B cell (primary cell): ENCODE results near the gene IWS1. TPM values are rescaled to one million over a fixed set of nuclear protein-coding genes. Genes with fewer than 3 reads are reported as not detected.

Experiments used
- ATAC-seq: fragments of 200-7000 bp; cut with Tn5 transposase; one replicate; pipeline ENCODE4 v1.10.0; 2021; ENCODE audit warnings: low read depth, mild to moderate bottlenecking, moderate number of reproducible peaks, moderate library complexity
- CTCF ChIA-PET: fragments of 350-600 bp; sonication (Branson Sonifier 250); formaldehyde crosslinking; loops from one replicate; lab custom pipeline; 2021; ENCODE audit warnings: antibody characterized with exemption, inconsistent platforms; lab: Charles Lee
- POLR2A ChIA-PET: fragments of 350-600 bp; sonication (Branson Sonifier 250); formaldehyde crosslinking; loops from one replicate; lab custom pipeline; 2021; ENCODE audit warnings: antibody characterized with exemption; lab: Charles Lee
- DNase-seq: peaks from one replicate; pipeline ENCODE4 v3.0.0; 2013
- H2AFZ ChIP-seq: 2 replicates; pipeline ENCODE4 v1.6.1; 2012; ENCODE audit warnings: mild to moderate bottlenecking, low read depth, low read length; ENCODE audit not compliant: insufficient read depth, poor library complexity, severe bottlenecking
- H3K27ac ChIP-seq, 2 donors: 1 replicate in 1 of 2; 2 replicates in 1 of 2; pipeline ENCODE4 v1.5.1; 2012 to 2013; ENCODE audit warnings: low read length in 2 of 2, mild to moderate bottlenecking in 2 of 2, moderate library complexity in 1 of 2
- H3K27me3 ChIP-seq, 4 experiments: fragments of 200-600 bp in 1 of 4; sonication (generic) in 1 of 4; replicated peaks in 1 of 4; 1 replicate in 2 of 4; 2 replicates in 2 of 4; pipeline versions ENCODE4 v1.6.1 to v1.7.0; 2013 to 2016; ENCODE audit warnings: low read length in 3 of 4, mild to moderate bottlenecking in 2 of 4, mixed read lengths in 1 of 4, moderate library complexity in 1 of 4; ENCODE audit not compliant: insufficient read depth in 4 of 4, control insufficient read depth in 3 of 4; ENCODE audit errors: control extremely low read depth in 1 of 4
- H3K36me3 ChIP-seq, 2 experiments: replicated peaks in 1 of 2; 1 replicate in 1 of 2; 2 replicates in 1 of 2; pipeline versions ENCODE4 v1.6.1 to v1.7.1; 2013; ENCODE audit warnings: low read length in 1 of 2; ENCODE audit not compliant: insufficient read depth in 2 of 2, control insufficient read depth in 1 of 2; ENCODE audit errors: control extremely low read depth in 1 of 2, extremely low read depth in 1 of 2
- H3K4me1 ChIP-seq, 2 donors: fragments of 200-600 bp in 1 of 2; sonication (generic) in 1 of 2; 1 replicate in 1 of 2; 2 replicates in 1 of 2; pipeline versions ENCODE4 v1.5.1 to v1.6.1; 2013 to 2017; ENCODE audit warnings: low read length in 2 of 2; ENCODE audit not compliant: control insufficient read depth in 2 of 2, insufficient read depth in 2 of 2
- H3K4me2 ChIP-seq: replicated peaks from 2 replicates; pipeline ENCODE3; 2012; ENCODE audit warnings: mild to moderate bottlenecking, low read depth, low read length; ENCODE audit not compliant: poor library complexity, severe bottlenecking
- H3K4me3 ChIP-seq, 5 experiments: fragments of 200-600 bp in 1 of 5; sonication (generic) in 1 of 5; 1 replicate in 3 of 5; 2 replicates in 2 of 5; pipeline versions ENCODE4 v1.5.1 to v1.7.0; 2011 to 2016; ENCODE audit warnings: low read length in 4 of 5, mild to moderate bottlenecking in 4 of 5, low read depth in 2 of 5, control low read depth in 1 of 5, moderate library complexity in 1 of 5; ENCODE audit not compliant: insufficient read depth in 1 of 5; ENCODE audit errors: control extremely low read depth in 1 of 5, extremely low read depth in 1 of 5
- H3K79me2 ChIP-seq: fragments of 200-600 bp; sonication (generic); one replicate; pipeline ENCODE4 v1.6.0; 2016; ENCODE audit warnings: low read length; ENCODE audit not compliant: control insufficient read depth, insufficient read depth
- H3K9ac ChIP-seq: fragments of 200-600 bp; sonication (generic); 2 replicates; pipeline ENCODE4 v1.6.1; 2017; ENCODE audit warnings: mild to moderate bottlenecking, low read length, moderate library complexity
- H3K9me3 ChIP-seq, 3 donors: one replicate each; pipeline versions ENCODE4 v1.6.1 to v1.7.1; 2013; ENCODE audit warnings: low read length in 2 of 3; ENCODE audit not compliant: control insufficient read depth in 2 of 3, insufficient read depth in 1 of 3; ENCODE audit errors: control extremely low read depth in 1 of 3
- H4K20me1 ChIP-seq: 2 replicates; pipeline ENCODE4 v1.6.0; 2012; ENCODE audit warnings: mild to moderate bottlenecking, low read length; ENCODE audit not compliant: insufficient read depth, control insufficient read depth, poor library complexity, severe bottlenecking
- H3K27ac Mint-ChIP-seq: one replicate; pipeline ENCODE4 v1.8.0; 2021; ENCODE audit warnings: mixed read lengths
- H3K27me3 Mint-ChIP-seq: one replicate; pipeline ENCODE4 v1.8.0; 2021; ENCODE audit warnings: mixed read lengths
- H3K4me1 Mint-ChIP-seq: one replicate; pipeline ENCODE4 v1.8.0; 2021; ENCODE audit warnings: mixed read lengths
- H3K4me3 Mint-ChIP-seq: one replicate; pipeline ENCODE4 v1.8.0; 2021; ENCODE audit warnings: mixed read lengths
- H3K9me3 Mint-ChIP-seq: one replicate; pipeline ENCODE4 v1.8.0; 2022; ENCODE audit warnings: mixed read lengths; ENCODE audit not compliant: insufficient read depth
- EZH2 ChIP-seq: IDR thresholded peaks from 2 replicates; pipeline ENCODE4 v1.6.1; 2012; ENCODE audit warnings: borderline replicate concordance, low read depth, mild to moderate bottlenecking, moderate library complexity, low read length; ENCODE audit not compliant: insufficient read depth, poor library complexity, severe bottlenecking
- WGBS: methylation state at CpG from one replicate; pipeline ENCODE4 v1.1.5; 2013; ENCODE audit warnings: missing lambda C conversion rate; ENCODE audit not compliant: insufficient coverage; 5-methylcytosine and 5-hydroxymethylcytosine counted together
- intact Hi-C: fragments of 100-400 bp; cut with micrococcal nuclease; formaldehyde crosslinking; loops from one replicate; pipeline ENCODE4 v1.10.0; 2022
- polyA plus RNA-seq: library from polyadenylated mRNA; depleted of rRNA; stranded (reverse); fragments of >200 nt; gene quantifications from 2 replicates; pipeline ENCODE4 v1.2.3, GENCODE V29; 2012
- total RNA-seq, 2 donors: library from RNA; stranded (reverse); fragments of 120-200 nt in 1 of 2; gene quantifications; 1 replicate in 1 of 2; 2 replicates in 1 of 2; pipeline versions ENCODE4 v1.2.3 to v1.2.4, GENCODE V29; 2013 to 2022
- TF ChIP-seq, protein P1 (sequence below): fragments of 200-600 bp; IDR thresholded peaks from one replicate; pipeline ENCODE4 v1.8.0; 2022; ENCODE audit warnings: antibody characterized with exemption, mild to moderate bottlenecking

Gene IWS1
- total and polyA plus RNA-seq, 2 donors (not counting 1 experiment from before 2014, with no cell fraction given) = 22.5 to 45.9 TPM

GRCh38 chr2:127508023-127508630 lies 18.2 kb downstream of the IWS1 start:
- TF ChIP-seq, protein P1, sequence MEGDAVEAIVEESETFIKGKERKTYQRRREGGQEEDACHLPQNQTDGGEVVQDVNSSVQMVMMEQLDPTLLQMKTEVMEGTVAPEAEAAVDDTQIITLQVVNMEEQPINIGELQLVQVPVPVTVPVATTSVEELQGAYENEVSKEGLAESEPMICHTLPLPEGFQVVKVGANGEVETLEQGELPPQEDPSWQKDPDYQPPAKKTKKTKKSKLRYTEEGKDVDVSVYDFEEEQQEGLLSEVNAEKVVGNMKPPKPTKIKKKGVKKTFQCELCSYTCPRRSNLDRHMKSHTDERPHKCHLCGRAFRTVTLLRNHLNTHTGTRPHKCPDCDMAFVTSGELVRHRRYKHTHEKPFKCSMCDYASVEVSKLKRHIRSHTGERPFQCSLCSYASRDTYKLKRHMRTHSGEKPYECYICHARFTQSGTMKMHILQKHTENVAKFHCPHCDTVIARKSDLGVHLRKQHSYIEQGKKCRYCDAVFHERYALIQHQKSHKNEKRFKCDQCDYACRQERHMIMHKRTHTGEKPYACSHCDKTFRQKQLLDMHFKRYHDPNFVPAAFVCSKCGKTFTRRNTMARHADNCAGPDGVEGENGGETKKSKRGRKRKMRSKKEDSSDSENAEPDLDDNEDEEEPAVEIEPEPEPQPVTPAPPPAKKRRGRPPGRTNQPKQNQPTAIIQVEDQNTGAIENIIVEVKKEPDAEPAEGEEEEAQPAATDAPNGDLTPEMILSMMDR = no peak
- TF ChIP-seq EZH2 = no peak
- Mint-ChIP-seq H3K4me1 (peaks cover 42% of the 10 kb centered on the region), H3K27ac (no peak overlapping the region), H3K4me3 (no peak overlapping the region), H3K9me3 (no peaks in the 10 kb centered on the region), H3K27me3 (no peaks in the 10 kb centered on the region)
- DNase-seq (no peak), ATAC-seq (no peak)
- no peak overlapping the region for H3K27ac ChIP-seq
- H3K4me3 ChIP-seq = no peak overlapping the region
- intact Hi-C loops = no loop called here
- no peak overlapping the region for H2AFZ ChIP-seq
- no peak overlapping the region for H3K9ac ChIP-seq
- peaks cover 84% of the 10 kb centered on the region for H3K79me2 ChIP-seq
- 93% methylated on average over 3 of the region's 4 CpGs for WGBS
- peaks cover 8 to 36% of the 10 kb centered on the region in 2 experiments for H3K36me3 ChIP-seq
- no peak overlapping the region for H3K4me2 ChIP-seq
- no peaks in the 10 kb centered on the region for H3K27me3 ChIP-seq
- peaks cover 79% of the 10 kb centered on the region for H4K20me1 ChIP-seq
- no peaks in the 10 kb centered on the region for H3K9me3 ChIP-seq
- H3K4me1 ChIP-seq = peaks cover 3 to 7% of the 10 kb centered on the region in 2 donors
- CTCF ChIA-PET = interaction anchor here (1.1 to 2.4 kb wide), 2 partner anchors 83 to 142 kb away, joined by 4 to 7 read pairs; no protein-coding TSS in a partner anchor
- POLR2A ChIA-PET = no interaction called here

- no peaks in the 10 kb centered on the region for H3K9me3 Mint-ChIP-seq
Observed at GRCh38 chr2:127506510-127506909, 19.8 kb downstream of the IWS1 start.

More at GRCh38 chr2:127506510-127506909, 19.8 kb downstream of the IWS1 start:
- H3K4me1 Mint-ChIP-seq = peaks cover 34% of the 10 kb centered on the region
- WGBS = no CpG with 5 or more reads among the region's 1 CpG
- Histone ChIP-seq H3K9me3 (no peaks in the 10 kb centered on the region), H3K9ac (no peak overlapping the region), H3K4me1 (peaks cover 3 to 7% of the 10 kb centered on the region in 2 donors), H4K20me1 (peaks cover 68% of the 10 kb centered on the region), H3K4me3 (no peak overlapping the region), H3K4me2 (no peak overlapping the region), H3K36me3 (peaks cover 15 to 46% of the 10 kb centered on the region in 2 experiments), H3K79me2 (peaks cover 70% of the 10 kb centered on the region), H2AFZ (no peak overlapping the region), H3K27ac (no peak overlapping the region), H3K27me3 (no peaks in the 10 kb centered on the region)
- no peak for ATAC-seq
- POLR2A ChIA-PET = no interaction called here
- no peaks in the 10 kb centered on the region for H3K27me3 Mint-ChIP-seq
- H3K27ac Mint-ChIP-seq = no peak overlapping the region
- H3K4me3 Mint-ChIP-seq = no peak overlapping the region
- CTCF ChIA-PET = interaction anchor here (1.0 to 1.2 kb wide), 2 partner anchors 27 to 85 kb away, joined by 3 read pairs; no protein-coding TSS in a partner anchor
- no peak for TF ChIP-seq EZH2
- TF ChIP-seq, protein P1 = no peak
- intact Hi-C loops = no loop called here
- DNase-seq = no peak
